Heart right ventricle (tissue), 16 donors: ENCODE results near the gene HNRNPR. TPM values are rescaled to one million over a fixed set of nuclear protein-coding genes. Genes with fewer than 3 reads are reported as not detected.

Experiments used
- ATAC-seq, 8 donors: fragments of 200-7000 bp; cut with Tn5 transposase; one replicate each; pipeline ENCODE4 v1.9.1; 2020; ENCODE audit warnings: mild to moderate bottlenecking in 8 of 8, moderate library complexity in 8 of 8, moderate number of reproducible peaks in 1 of 8
- DNase-seq, 2 donors: peaks; one replicate each; pipeline ENCODE4 v3.0.0-alpha.2; 2020
- H3K27ac ChIP-seq, 10 donors: fragments of 200-600 bp; sonication (generic) in 2 of 10; one replicate each; pipeline versions ENCODE4 v1.5.0 to v1.8.0; 2020 to 2022; ENCODE audit warnings: mild to moderate bottlenecking in 3 of 10
- H3K27me3 ChIP-seq, 7 donors: fragments of 200-600 bp; one replicate each; pipeline ENCODE4 v1.8.0; 2021 to 2022; ENCODE audit warnings: mild to moderate bottlenecking in 2 of 7
- H3K36me3 ChIP-seq, 9 donors: fragments of 200-600 bp; sonication (generic) in 1 of 9; one replicate each; pipeline versions ENCODE4 v1.5.0 to v1.8.0; 2020 to 2022; ENCODE audit warnings: mild to moderate bottlenecking in 2 of 9
- H3K4me1 ChIP-seq, 9 donors: fragments of 200-600 bp; sonication (generic) in 1 of 9; one replicate each; pipeline versions ENCODE4 v1.5.0 to v1.8.0; 2020 to 2022; ENCODE audit warnings: mild to moderate bottlenecking in 4 of 9
- H3K4me3 ChIP-seq, 10 donors: fragments of 200-600 bp; sonication (generic) in 2 of 10; one replicate each; pipeline versions ENCODE4 v1.5.0 to v1.8.0; 2020 to 2022; ENCODE audit warnings: mild to moderate bottlenecking in 7 of 10, moderate library complexity in 2 of 10
- H3K9me3 ChIP-seq, 11 donors: fragments of 200-600 bp in 10 of 11; sonication (generic) in 2 of 11; one replicate each; pipeline versions ENCODE4 v1.5.0 to v1.8.0; 2013 to 2022; ENCODE audit warnings: mild to moderate bottlenecking in 2 of 11, control low read depth in 1 of 11, moderate library complexity in 1 of 11
- CTCF ChIP-seq, 9 donors: fragments of 200-600 bp; sonication (generic) in 2 of 9; IDR thresholded peaks; one replicate each; pipeline versions ENCODE4 v1.5.0 to v1.8.0; 2021 to 2022; ENCODE audit warnings: antibody characterized with exemption in 9 of 9, mild to moderate bottlenecking in 5 of 9, moderate library complexity in 1 of 9
- WGBS, 2 donors: extraction: QIAGEN DNeasy Blood & Tissue Kit; methylation state at CpG; one replicate each; pipeline ENCODE4 v1.1.7; 2013; ENCODE audit warnings: inconsistent platforms in 1 of 2; 5-methylcytosine and 5-hydroxymethylcytosine counted together
- intact Hi-C, 10 donors: fragments of 100-400 bp; cut with DNase I; formaldehyde crosslinking; loops; one replicate each; pipeline versions ENCODE4 v1.11.1 to v1.14.2; 2022
- polyA plus RNA-seq, 2 donors: library from polyadenylated mRNA; stranded (reverse); fragments of 200-250 nt; gene quantifications; one replicate each; pipeline ENCODE4 v1.2.3, GENCODE V29; 2013
- total RNA-seq, 10 donors: library from RNA; stranded (reverse); fragmentation: NEBNext Ultra II Directional in 3 of 10; extraction: Animal tissue kit (Norgen Biotek cat#: 25700) in 3 of 10; gene quantifications; one replicate each; pipeline versions ENCODE4 v1.2.1 to v1.2.4, GENCODE V29; 2021 to 2023
- donor health status: Arrhythmogenic right ventricular cardiomyopathy.
- donor health status: ischemic (EF 13 %, LVEDD 7.1; RV severe dilation, severe dysfunction).
- donor health status: healthy with polysubstance abuse.
- donor health status: DM: no; HTN: yes; CAD: no.
- donor health status: DM: no; HTN: no; CAD: no.
- donor health status: ischemic (EF 25% LVEDD 6.9; RV normal size, moderate dysfunction).
- donor health status: ischemic (EF 25% LVEDD 5.7; RV mildly dilated, moderate dysfunction).
- donor health status: healthy.
- donor health status: DM: yes; HTN: yes; CAD: no.
- donor health status: Ischemic cardiomyopathy.
- donor health status: ischemic (EF 35%, LVEDD 5.7; RV mildly dilated, moderate dysfunction).
- donor health status: nonischemic (EF 11% LVEDD 7.7; RV severe dilation, severe dysfunction).
- donor health status: DM: yes; HTN: yes; CAD: no.
- donor health status: PGD.
- donor health status: ischemic (EF 29% LVEDD 5.4; RV normal size, mild dysfunction).
- donor health status: nonischemic (EF 23%, LVEDD 6.1; RV moderate dilation, normal function).

Gene HNRNPR
- total and polyA plus RNA-seq, 12 donors: 44.6 to 72.7 (median 64.0) TPM

- Histone ChIP-seq H3K4me3 (no peak overlapping the region), H3K27me3 (no peaks in the 10 kb centered on the region), H3K4me1 (peaks cover 0 to 20% (median 4%) of the 10 kb centered on the region in 9 donors), H3K27ac (peak overlapping the region in 6 of 10 donors; percentile 16 to 72 (median 42)), H3K36me3 (peaks cover 0 to 39% (median 31%) of the 10 kb centered on the region in 9 donors), H3K9me3 (peaks cover 0 to 34% (median 18%) of the 10 kb centered on the region in 11 donors)
- ATAC-seq (peak in 1 of 8 donors; percentile 29), DNase-seq (no peak)
- 86 to 89% methylated on average over 8 of the region's 8 CpGs for WGBS, 2 donors
- intact Hi-C loops: no loop called here
- TF ChIP-seq CTCF (IDR thresholded peaks at IDR 0.05): no peak
Measured at GRCh38 chr1:23356471-23357137, 12.5 kb upstream of the HNRNPR start.

GRCh38 chr1:23354245-23354644 lies 10.2 kb upstream of the HNRNPR start:
- Histone ChIP-seq H3K27ac (no peak overlapping the region), H3K4me1 (peaks cover 0 to 20% (median 4%) of the 10 kb centered on the region in 9 donors), H3K27me3 (no peaks in the 10 kb centered on the region), H3K9me3 (peaks cover 0 to 11% (median 0%) of the 10 kb centered on the region in 11 donors), H3K4me3 (no peak overlapping the region), H3K36me3 (peaks cover 0 to 16% (median 7%) of the 10 kb centered on the region in 9 donors)
- TF ChIP-seq CTCF (IDR thresholded peaks at IDR 0.05): no peak
- 50 to 58% methylated on average over 3 of the region's 3 CpGs for WGBS, 2 donors
- intact Hi-C loops: no loop called here
- DNase-seq (no peak), ATAC-seq (no peak)

- ATAC-seq: no peak
- TF ChIP-seq CTCF (IDR thresholded peaks at IDR 0.05): no peak
- WGBS, 2 donors: 96 to 98% methylated on average over 1 of the region's 1 CpG
- no peaks in the 10 kb centered on the region for H3K27me3 ChIP-seq
- intact Hi-C loops: no loop called here
- peaks cover 0 to 9% (median 0%) of the 10 kb centered on the region in 9 donors for H3K4me1 ChIP-seq
- H3K36me3 ChIP-seq: peaks cover 0 to 4% (median 0%) of the 10 kb centered on the region in 9 donors
- H3K4me3 ChIP-seq: no peak overlapping the region
- DNase-seq: no peak
- H3K27ac ChIP-seq: no peak overlapping the region
- no peaks in the 10 kb centered on the region for H3K9me3 ChIP-seq
Measured at GRCh38 chr1:23352096-23352695, 8.1 kb upstream of the HNRNPR start.

- H3K4me3 ChIP-seq: no peak overlapping the region
- H3K36me3 ChIP-seq: no peaks in the 10 kb centered on the region
- 98% methylated on average over 14 of the region's 14 CpGs for WGBS, 2 donors
- intact Hi-C loops: loop anchor here in 6 of 10 donors (1.0 to 10.0 kb wide), 4 partner anchors 21 to 59 kb away; partner anchors contain the start of gene ZNF436 (in 2 of the 6)
- no peak for DNase-seq
- no peaks in the 10 kb centered on the region for H3K27me3 ChIP-seq
- ATAC-seq: no peak
- peaks cover 2 to 33% (median 29%) of the 10 kb centered on the region in 9 donors for H3K4me1 ChIP-seq
- H3K9me3 ChIP-seq: no peaks in the 10 kb centered on the region
- H3K27ac ChIP-seq: peak overlapping the region in 1 of 10 donors; percentile 98
- no peak for TF ChIP-seq CTCF (IDR thresholded peaks at IDR 0.05)
Measured at GRCh38 chr1:23345920-23346319, 1.8 kb upstream of the HNRNPR start.
